Endometrial microvascular endothelial cells (primary cell): ENCODE data around the gene VPS13D. TPM values are rescaled to one million over a fixed set of nuclear protein-coding genes. Genes with fewer than 3 reads are reported as not detected.
"Not testable (repeated sequence)": the region's sequence is repeated elsewhere in the genome, so short reads cannot be mapped to it uniquely, and the experiment has no call there.

Experiments
- in situ Hi-C: cut with HindIII; loops from 2 replicates; pipeline ENCODE4 v1.10.0; 2017; ENCODE audit warnings: low sequenced_read_pairs, low pct_unique_long_range_greater_than_20kb; ENCODE audit errors: inconsistent ontology term
- total RNA-seq: library from RNA; depleted of rRNA; stranded (reverse); fragments of >200 nt; gene quantifications from one replicate; pipeline ENCODE4 v1.2.3, GENCODE V29; 2015; ENCODE audit errors: inconsistent ontology term

The VPS13D gene
- total RNA-seq, 1 donor from 2014 or later = 19.3 TPM

- in situ Hi-C loops = no loop called here
Observed at GRCh38 chr1:12467570-12468286, 237.9 kb downstream of the VPS13D start.

DNA sequence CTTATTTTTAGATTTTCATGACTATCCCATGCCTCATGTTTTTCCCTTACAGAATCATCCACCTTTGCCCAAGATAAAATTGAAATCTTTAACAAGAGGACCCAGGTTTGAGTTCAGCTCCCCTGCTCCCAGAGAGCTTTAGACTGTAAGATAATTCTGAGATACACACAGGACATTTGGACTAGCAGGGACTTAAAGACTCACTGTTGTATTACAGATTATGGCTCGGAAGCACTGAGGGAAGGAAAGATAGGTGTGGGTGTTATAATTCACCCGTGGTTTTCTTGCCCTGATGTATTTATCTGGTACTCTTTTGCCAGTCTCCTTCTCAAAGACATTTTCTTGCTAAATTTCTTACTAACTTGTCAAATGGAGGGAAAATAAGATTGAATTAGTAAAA lies 238.5 kb downstream of the VPS13D start:
- in situ Hi-C loops = no loop called here

GRCh38 chr1:12469493-12469892 lies 239.7 kb downstream of the VPS13D start:
- in situ Hi-C loops = no loop called here

GRCh38 chr1:12469990-12470389 lies 240.2 kb downstream of the VPS13D start:
- in situ Hi-C loops = no loop called here

DNA sequence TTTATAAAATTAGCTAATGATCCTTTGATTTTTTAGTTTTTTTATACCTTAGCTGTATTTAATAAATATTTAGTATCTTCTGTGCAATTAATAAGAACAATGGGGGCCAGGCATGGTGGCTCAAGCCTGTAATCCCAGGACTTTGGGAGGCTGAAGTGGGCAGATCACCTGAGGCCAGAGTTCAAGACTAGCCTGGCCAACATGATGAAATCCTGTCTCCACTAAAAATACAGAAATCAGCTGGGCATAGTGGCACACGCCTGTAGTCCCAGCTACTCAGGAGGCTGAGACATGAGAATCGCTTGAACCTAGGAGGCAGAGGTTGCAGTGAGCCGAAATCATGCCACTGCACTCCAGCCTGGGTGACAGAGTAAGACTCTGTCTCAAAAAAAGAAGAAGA lies 241.1 kb downstream of the VPS13D start:
- in situ Hi-C loops = not testable (repeated sequence)

DNA sequence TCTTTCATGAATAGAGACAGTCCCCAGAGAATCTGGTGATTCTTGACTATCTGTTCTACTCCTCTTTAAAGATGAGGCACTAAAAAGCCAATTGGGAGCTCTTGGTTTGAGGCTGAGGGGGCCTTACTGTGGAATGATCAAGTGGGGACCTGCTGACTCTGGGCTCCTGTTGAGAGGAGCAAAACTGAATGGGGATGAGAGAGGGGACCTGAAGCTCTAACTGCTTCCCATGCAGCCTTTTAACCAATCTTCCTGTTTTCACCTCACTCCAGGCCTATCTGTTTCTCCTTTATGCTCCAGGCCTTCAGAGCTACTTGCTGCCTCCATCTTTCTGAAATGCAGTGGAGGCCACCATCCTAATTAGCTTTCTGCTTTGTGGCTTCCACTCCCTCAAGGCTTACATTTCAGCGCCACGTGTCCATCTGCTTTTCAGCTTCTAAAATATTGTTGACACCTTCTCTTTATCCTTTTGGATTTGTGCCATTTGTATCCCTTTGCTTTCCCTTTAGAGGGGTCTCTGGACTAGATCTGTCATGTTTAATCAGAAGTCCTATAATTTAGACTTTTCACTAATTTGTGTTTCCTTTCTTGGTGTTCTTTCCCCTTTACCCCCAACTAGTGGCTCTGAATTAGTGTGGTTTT lies 242.4 kb downstream of the VPS13D start:
- in situ Hi-C loops = no loop called here

DNA sequence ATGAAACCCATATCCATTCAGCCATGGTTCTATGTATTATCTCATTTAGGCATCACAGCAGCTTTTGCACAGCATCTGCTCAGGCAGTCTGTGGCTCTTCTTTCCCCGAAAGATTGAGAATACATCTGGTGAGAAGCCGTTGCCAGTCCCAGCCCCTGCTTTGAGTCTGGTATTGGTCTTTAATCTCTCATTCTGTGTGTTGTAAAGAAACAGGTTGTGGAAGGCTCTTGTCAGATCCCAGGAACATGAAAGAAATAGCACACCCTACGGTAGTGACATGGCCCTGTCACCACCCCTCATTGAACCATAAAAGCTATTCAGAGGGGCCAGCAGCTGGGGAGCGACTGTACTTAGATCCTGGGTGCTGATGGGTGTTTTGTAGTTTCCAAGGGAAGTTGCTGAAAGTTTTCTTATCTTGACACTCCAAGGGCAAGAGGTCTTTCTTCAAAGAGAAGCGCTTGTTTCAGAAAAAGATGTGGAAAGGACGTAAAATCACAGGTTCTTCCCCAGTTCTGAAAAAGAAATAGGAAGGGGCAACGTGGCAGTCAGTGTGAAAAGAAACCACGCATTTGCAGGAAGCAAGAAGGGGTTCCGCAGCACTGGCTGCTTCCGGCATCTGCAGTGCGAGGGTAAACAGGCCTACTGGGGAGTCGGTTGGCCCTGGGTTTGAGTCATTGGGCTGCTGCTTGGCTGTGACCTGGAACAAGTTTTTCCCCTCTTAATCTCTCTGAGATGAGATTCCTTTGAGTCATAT lies 243.1 kb downstream of the VPS13D start:
- in situ Hi-C loops = no loop called here

GRCh38 chr1:12473596-12474362 lies 243.9 kb downstream of the VPS13D start:
- in situ Hi-C loops = no loop called here

- in situ Hi-C loops = no loop called here
Observed at GRCh38 chr1:12475101-12475500, 245.3 kb downstream of the VPS13D start.

DNA sequence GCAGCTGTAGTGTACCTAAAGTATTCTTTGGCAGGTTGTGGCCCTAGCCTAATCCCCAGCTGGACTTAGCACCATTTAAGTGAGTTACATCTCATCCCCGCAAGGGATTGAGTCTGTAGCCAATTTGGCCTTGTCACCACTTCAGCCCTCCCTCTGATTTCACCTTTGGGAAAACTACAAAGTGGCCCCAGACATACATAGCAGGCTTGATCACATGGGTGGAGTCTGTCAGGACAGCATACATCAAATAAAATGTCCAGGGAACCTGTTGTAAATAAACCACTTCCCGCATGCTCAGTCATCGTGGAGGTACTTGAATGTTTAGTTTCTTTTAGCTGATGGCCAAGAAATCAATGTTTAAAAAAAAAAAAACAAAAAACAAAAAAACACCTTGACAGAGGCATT lies 245.7 kb downstream of the VPS13D start:
- in situ Hi-C loops = no loop called here

GRCh38 chr1:12475947-12476346 lies 246.1 kb downstream of the VPS13D start:
- in situ Hi-C loops = no loop called here

- in situ Hi-C loops = no loop called here
Observed at GRCh38 chr1:12477314-12477713, 247.5 kb downstream of the VPS13D start.

GRCh38 chr1:12477936-12478611 lies 248.2 kb downstream of the VPS13D start:
- in situ Hi-C loops = no loop called here

DNA sequence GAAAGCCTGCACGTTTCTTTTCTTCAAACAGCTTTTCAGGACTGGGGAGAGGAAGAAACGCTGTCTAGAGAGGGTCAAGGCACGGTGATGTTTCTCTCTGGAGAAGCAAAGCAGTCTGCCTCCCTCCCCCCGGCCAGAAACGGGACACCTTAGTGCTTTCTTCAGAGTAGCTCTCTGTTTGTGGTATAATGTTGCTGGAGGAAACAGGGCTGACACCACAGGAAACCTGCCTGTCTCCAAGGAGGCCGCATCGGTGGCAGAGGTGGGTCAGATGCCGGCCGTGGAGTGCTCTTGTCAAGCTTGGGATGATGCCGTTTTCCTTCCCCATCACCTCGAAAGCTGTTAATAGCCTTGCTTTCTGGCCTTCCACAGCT lies 248.8 kb downstream of the VPS13D start:
- in situ Hi-C loops = no loop called here

DNA sequence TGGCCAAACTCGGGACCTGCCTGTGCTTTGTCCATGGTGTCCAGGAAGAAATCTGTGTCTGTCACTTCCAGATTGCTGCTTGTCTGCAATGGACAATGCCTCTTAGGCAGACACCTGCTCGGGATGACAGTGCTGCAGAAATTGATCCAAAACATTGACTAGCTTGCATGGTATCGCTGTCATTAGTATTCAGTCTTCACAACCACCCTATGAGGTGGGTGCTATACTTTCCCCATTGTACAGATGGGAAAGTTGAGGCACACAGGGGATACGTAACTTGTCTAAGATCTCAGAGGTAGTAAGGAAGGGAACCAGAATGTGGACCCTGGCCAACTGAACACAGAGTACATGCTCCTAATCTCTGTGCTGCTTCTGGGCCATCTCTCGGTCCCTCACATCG lies 249.5 kb downstream of the VPS13D start:
- in situ Hi-C loops = no loop called here

DNA sequence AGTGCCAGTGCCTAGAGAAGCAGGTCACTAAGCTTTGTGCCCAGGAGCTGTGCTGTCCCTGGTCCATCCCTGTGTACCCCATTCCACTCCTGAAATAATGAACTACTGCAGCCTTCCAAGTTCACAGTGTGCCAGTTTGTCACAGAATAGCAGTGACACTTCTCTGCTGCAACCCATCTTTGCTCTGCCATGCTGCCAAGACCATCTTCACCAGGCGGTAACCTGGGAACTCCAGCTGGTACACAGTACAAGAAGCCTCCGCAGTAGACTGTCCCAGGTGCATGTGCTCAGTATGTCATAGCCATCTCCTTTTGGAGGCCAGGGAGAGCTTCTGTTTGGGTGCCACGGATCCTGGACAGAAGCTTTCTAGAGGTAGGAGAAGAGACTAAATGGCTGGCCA lies 250.2 kb downstream of the VPS13D start:
- in situ Hi-C loops = no loop called here

GRCh38 chr1:12480748-12481362 lies 251.0 kb downstream of the VPS13D start:
- in situ Hi-C loops = no loop called here

DNA sequence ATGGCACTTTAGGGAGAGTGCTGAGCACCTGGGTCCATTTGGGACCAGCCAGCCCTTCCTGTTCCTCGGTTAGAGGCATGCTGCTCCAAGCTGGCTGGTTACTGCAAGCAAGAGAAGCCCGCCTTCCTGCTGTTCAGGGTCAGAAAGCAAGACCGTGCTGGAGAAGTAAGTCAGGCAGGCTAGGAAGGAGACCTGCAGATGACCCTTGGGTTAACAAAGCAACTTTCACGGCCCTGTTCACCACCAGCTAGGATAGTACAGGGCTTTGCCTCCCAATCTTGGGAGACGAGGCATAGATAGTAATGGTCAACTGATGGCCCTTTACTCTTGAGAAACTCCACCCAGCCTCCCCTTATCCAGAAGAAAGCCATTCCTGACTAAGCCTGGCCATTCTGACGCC lies 252.1 kb downstream of the VPS13D start:
- in situ Hi-C loops = no loop called here
